AG09309 (cell line): ENCODE results near the gene GALNT14.

Source experiments
- DNase-seq: peaks from one replicate; pipeline ENCODE4 v3.0.0-alpha.2; 2010; ENCODE audit warnings: low read depth
- H3K4me3 ChIP-seq: 2 replicates; pipeline ENCODE4 v1.5.1; 2011; ENCODE audit warnings: mild to moderate bottlenecking, low read depth, low read length, moderate library complexity; ENCODE audit not compliant: control insufficient read depth
- CTCF ChIP-seq: IDR thresholded peaks from 2 replicates; pipeline ENCODE4 v1.5.1; 2011; ENCODE audit warnings: mild to moderate bottlenecking, low read depth, low read length, inconsistent platforms; ENCODE audit not compliant: insufficient read depth, control insufficient read depth; ENCODE audit errors: missing control alignments

GALNT14 gene

DNA sequence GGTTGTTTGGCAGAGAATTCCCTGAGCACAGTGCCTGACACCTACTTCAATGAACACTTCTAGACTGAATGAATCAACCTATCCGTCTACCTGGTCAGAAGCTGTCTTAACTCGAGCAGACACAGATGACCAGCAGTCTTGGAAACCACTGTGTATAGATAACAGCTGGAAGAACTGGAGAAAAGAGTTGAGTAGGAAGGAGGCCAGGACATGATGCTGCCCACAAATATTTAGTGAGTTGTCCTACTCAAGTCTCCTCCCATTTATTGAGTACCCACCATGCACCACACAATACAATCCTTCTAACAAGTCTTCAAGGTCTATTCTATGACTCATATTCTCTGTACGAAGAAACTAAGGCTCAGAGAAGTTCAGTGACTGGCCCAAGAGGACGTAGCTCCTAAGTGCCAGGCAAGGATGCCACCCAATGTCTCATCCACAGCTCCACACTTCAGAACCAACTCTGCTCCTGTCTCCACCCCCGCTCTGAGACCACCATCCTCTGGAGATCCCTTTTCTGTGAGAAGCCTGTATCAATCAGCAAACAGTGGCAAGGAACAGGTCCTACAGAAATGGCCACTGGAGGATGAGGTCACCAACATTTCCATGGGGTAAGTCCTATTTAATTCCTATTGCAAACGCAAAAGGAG lies 62.2 kb downstream of the GALNT14 start:
- H3K4me3 ChIP-seq: no peak overlapping the region
- no peak for DNase-seq
- TF ChIP-seq CTCF: no peak

DNA sequence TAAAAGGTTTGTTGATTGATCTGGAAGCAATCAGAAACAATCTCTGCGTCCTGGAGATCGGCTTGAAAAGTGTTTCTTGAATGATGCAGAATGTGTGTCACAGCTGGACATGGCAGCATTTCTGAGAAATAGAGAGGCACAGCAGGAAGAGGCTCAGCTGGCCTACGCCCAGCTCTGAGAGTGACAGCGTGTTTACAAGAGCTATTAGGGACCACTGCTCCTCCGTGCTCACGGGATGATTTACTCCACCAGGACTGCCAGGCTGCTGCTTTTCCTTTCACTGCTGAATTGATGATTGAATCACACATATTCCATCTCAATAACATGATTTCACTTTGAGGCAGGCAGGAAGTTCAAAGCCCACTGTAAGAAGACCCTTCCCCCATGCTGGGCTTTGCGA lies 62.8 kb downstream of the GALNT14 start:
- TF ChIP-seq CTCF: no peak
- no peak overlapping the region for H3K4me3 ChIP-seq
- DNase-seq: no peak

DNA sequence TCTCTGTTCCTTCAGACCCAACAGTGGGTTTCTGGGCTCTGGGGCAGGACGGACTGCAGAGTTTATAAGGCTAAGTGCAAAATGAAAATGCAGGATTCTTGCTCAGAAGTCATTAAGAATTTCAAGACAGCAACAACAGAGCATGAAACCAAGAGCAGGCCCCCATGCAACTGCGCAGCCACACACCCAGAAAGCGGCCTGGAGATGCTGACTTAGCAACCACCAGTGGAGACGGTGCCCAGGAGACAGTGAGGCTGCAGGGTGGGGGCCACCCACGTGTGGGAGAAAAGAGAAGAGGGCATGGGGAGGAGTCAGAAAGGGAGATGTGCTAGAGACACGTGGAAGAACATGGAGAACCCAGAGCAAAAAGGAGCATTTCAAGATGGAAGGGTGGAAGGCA lies 66.5 kb downstream of the GALNT14 start:
- no peak for DNase-seq
- no peak overlapping the region for H3K4me3 ChIP-seq
- no peak for TF ChIP-seq CTCF

DNA sequence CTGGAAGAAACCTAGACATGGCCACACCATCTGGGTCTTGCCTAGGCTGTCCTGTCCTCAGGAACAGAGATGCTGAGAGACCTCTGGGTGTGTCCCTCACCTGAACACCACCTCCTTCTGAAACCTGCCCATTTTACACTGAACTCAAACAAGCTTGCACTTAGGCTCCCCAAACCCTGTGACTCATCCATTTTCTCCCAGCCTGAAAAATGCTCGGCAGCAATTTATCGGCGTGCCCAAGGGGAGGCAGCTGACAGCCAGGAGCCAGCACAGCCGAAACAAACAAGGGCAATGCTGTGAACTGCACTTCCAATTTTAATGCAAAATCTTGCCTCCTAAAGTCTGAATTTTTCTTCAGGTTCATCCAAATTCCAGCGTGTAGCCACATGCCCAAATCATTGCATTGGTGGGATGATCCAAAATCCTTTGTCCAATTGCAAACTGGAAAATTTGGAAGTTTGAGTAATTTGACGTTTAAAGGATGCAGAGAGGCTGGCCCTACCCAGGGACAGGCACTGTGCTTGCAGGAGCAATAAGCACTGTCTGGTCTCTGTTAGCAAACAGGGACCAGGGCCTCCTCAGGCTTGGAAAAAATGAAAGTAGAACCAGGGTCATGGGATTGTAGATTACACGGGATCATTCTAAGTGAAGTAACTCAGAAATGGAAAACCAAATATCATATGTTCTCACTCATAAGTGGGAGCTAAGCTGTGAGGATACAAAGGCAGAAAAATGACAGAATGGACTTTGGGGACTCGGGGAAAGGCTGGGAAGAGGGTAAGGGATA lies 67.7 kb downstream of the GALNT14 start:
- H3K4me3 ChIP-seq: no peak overlapping the region
- no peak for TF ChIP-seq CTCF
- no peak for DNase-seq

GRCh38 chr2:31069643-31070325 lies 68.5 kb downstream of the GALNT14 start:
- no peak for DNase-seq
- no peak for TF ChIP-seq CTCF
- H3K4me3 ChIP-seq: no peak overlapping the region

DNA sequence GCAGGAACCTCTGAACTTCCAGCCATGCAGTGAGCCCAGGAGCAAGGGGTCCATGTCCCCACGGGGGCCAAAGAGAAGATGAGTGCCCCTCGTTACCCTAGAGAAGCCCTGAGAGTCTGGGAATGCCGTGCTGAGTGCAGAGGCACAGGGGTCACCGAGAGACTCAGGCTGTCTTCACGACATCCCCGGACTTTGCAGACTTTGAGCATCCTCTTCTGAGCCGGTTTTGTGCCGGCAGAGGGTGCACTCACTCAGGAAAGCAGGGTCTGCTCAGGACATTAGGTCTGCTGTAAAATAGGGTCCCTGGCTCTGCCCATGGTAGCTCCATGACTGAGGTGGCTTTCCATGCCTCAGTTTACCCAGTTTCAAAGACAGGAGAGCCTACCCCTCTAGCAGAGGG lies 71.0 kb downstream of the GALNT14 start:
- peak; percentile 36 for TF ChIP-seq CTCF
- no peak for DNase-seq
- no peak overlapping the region for H3K4me3 ChIP-seq
